Stimulated activated CD4-positive, alpha-beta T cell treated with anti-CD3 and anti-CD28 coated beads, Interleukin-2, amount 100 ng/mL, for 48 hours (primary cell): Measurements from ENCODE around the gene INO80B.
"Not testable (repeated sequence)": the region's sequence is repeated elsewhere in the genome, so short reads cannot be mapped to it uniquely, and the experiment has no call there.

Experiments used
- DNase-seq, 2 donors: peaks; one replicate each; pipeline ENCODE4 v3.0.0-alpha.2; 2020

Gene INO80B

GRCh38 chr2:74454654-74455511 is at the start of gene INO80B:
INO80B (plus strand) TSS chr2:74455087; CDS start chr2:74455117, 30 bp downstream.
- peak; percentile 96 to 98 for DNase-seq

GRCh38 chr2:74406035-74406434 is 48.9 kb upstream of the INO80B start:
- no peak for DNase-seq

- DNase-seq = no peak
Observed at GRCh38 chr2:74407682-74408081, 47.2 kb upstream of the INO80B start.

GRCh38 chr2:74413001-74413698 is 41.7 kb upstream of the INO80B start:
- DNase-seq = no peak

- DNase-seq = no peak
Observed at GRCh38 chr2:74414441-74414840, 40.4 kb upstream of the INO80B start.

GRCh38 chr2:74414881-74415761 is 39.8 kb upstream of the INO80B start:
- peak in 1 of 2 donors; percentile 21 for DNase-seq

GRCh38 chr2:74415762-74416395 is 39.0 kb upstream of the INO80B start:
- no peak for DNase-seq

GRCh38 chr2:74416778-74417177 is 38.1 kb upstream of the INO80B start:
- DNase-seq = no peak

GRCh38 chr2:74417197-74417596 is 37.7 kb upstream of the INO80B start:
- DNase-seq = no peak

GRCh38 chr2:74417763-74418162 is 37.1 kb upstream of the INO80B start:
- no peak for DNase-seq

- DNase-seq = no peak
Observed at GRCh38 chr2:74418312-74418711, 36.6 kb upstream of the INO80B start.

GRCh38 chr2:74419345-74419744 is 35.5 kb upstream of the INO80B start:
- DNase-seq = no peak

GRCh38 chr2:74420006-74420405 is 34.9 kb upstream of the INO80B start:
- no peak for DNase-seq

GRCh38 chr2:74420443-74421103 is 34.3 kb upstream of the INO80B start:
- not testable (repeated sequence) for DNase-seq

- DNase-seq = peak; percentile 93 to 94
Observed at GRCh38 chr2:74421221-74421870, 33.5 kb upstream of the INO80B start, which contains the start of the genes C2orf81 and WDR54. C2orf81 (minus strand) TSS chr2:74421619; CDS start chr2:74421560, 59 bp downstream. WDR54 (plus strand) TSS chr2:74421730; CDS start chr2:74422154, 424 bp downstream.

GRCh38 chr2:74423231-74424095 is 31.4 kb upstream of the INO80B start:
- no peak for DNase-seq

GRCh38 chr2:74424139-74424992 is 30.5 kb upstream of the INO80B start:
- no peak for DNase-seq

- no peak for DNase-seq
Observed at GRCh38 chr2:74424995-74425406, 29.9 kb upstream of the INO80B start.

GRCh38 chr2:74425523-74425922 is 29.4 kb upstream of the INO80B start:
- no peak for DNase-seq
